ENCODE measurements around the gene SUMF2.
"Not testable (repeated sequence)": the region's sequence is repeated elsewhere in the genome, so short reads cannot be mapped to it uniquely, and the experiment has no call there.

Gene SUMF2

DNA sequence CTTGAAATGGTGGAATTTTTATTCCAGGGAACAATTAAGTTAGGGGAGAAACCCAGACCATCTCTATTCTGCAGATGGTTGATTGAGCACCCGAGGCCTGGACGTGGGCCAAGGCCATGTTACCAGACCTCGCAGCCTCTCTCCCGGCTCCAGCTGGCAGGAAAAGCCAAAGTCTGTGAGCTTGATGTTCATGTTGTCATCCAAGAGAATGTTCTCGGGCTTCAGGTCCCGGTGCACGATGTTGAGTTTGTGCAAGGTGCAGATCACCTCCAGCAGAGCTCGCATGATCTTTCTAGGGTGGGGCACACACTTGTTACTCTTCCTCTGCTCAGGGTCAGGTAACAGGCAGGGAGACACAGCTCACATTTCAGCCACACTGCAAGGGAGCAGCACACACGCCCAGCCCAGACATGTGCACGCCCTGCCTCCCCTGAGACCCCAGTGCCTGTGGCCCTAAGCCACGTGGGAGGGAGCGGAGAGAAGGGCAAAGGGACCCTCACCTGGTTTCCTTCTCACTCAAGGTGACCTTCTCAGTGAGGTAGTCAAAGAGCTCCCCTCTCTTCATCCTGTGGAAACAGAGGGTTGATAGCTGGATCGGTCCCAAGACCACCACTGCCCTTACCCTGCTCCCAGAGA is 19.2 kb downstream of the SUMF2 start:
- TF ChIP-seq, protein P1, sequence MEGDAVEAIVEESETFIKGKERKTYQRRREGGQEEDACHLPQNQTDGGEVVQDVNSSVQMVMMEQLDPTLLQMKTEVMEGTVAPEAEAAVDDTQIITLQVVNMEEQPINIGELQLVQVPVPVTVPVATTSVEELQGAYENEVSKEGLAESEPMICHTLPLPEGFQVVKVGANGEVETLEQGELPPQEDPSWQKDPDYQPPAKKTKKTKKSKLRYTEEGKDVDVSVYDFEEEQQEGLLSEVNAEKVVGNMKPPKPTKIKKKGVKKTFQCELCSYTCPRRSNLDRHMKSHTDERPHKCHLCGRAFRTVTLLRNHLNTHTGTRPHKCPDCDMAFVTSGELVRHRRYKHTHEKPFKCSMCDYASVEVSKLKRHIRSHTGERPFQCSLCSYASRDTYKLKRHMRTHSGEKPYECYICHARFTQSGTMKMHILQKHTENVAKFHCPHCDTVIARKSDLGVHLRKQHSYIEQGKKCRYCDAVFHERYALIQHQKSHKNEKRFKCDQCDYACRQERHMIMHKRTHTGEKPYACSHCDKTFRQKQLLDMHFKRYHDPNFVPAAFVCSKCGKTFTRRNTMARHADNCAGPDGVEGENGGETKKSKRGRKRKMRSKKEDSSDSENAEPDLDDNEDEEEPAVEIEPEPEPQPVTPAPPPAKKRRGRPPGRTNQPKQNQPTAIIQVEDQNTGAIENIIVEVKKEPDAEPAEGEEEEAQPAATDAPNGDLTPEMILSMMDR (conservative IDR thresholded peaks at IDR 0.05; ENCODE audit: low read depth) = no peak
- POLR2A ChIA-PET (ENCODE audit: low non-redundant PET) = no interaction called here
- no peak for DNase-seq (ENCODE audit: low spot score)
- peak overlapping the region; percentile 32 for H3K27ac ChIP-seq
- CTCF ChIA-PET = interaction anchor here (0.6 to 1.4 kb wide), 3 partner anchors 10 to 16 kb away, joined by 3 to 8 read pairs (median 3); partner anchors contain the start of gene PHKG1

DNA sequence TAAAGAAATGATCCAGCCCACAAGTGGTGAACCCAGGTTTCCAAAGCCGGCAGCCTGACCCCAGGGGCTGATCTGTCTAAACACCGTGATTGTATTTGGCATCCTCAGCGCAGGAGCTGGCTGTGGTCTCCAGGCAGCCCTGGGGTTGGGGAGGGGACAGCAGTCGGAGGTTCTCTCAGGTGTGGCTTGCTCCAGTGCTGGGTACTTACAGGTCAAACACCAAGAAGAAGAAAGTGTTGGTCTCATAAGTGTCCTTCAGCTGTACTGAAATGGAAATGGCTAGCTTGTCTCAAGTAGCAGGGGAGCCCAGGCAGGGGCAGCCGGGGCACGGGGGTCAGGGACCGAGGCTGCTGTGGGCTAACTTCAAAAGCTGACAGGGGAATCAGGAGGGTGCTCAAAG is 22.7 kb downstream of the SUMF2 start:
- CTCF ChIA-PET = no interaction called here
- POLR2A ChIA-PET (ENCODE audit: low non-redundant PET) = no interaction called here
- no peak for DNase-seq (ENCODE audit: low spot score)
- no peak overlapping the region for H3K27ac ChIP-seq
- TF ChIP-seq, protein P1 (conservative IDR thresholded peaks at IDR 0.05; ENCODE audit: low read depth) = no peak

DNA sequence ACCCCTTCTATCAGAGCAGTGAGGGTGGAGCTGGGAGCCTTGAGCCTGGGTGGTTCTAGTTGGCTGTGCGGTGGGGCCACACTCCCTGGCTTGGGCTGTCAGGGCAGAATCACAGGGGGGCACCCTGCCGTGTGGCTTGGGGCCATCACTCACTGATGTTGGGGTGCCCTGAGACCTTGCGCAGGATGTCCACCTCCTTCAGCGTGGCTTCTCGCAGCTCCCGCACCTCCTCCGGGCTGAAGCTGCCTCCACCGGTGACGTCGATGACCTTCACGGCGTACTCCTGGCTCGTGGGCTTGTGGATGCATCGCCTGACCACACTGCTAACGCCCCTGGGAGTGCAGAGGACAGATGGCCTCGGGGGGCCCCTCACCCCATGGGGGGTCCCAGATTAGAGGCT is 23.4 kb downstream of the SUMF2 start:
- H3K27ac ChIP-seq = no peak overlapping the region
- DNase-seq (ENCODE audit: low spot score) = no peak
- TF ChIP-seq, protein P1 (conservative IDR thresholded peaks at IDR 0.05; ENCODE audit: low read depth) = no peak
- CTCF ChIA-PET = no interaction called here
- POLR2A ChIA-PET (ENCODE audit: low non-redundant PET) = no interaction called here

DNA sequence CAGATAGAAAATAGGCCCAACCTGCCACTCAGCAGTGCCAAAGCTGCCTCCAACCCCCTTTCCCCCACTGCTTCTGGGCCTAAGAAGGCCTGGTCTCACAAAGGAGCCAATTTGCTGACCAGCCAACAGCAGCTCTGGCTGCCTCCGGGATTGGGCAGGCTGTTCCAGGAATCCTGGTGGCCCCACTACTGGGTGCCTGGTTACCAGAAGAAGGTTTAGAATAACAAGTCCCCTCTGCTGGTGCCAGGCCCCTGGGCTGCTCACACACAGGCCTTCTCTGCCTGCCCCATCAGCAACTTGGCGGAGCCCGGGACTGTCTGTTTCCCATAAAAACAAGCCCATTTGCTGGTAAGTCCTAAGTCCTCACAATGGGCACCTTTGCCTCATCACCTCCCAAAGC is 27.5 kb downstream of the SUMF2 start:
- ChIA-PET POLR2A (ENCODE audit: low non-redundant PET) (no interaction called here), CTCF (interaction anchor here (0.8 to 1.5 kb wide), 2 partner anchors 17 to 128 kb away, joined by 3 to 4 read pairs; no protein-coding TSS in a partner anchor)
- no peak for DNase-seq (ENCODE audit: low spot score)
- TF ChIP-seq, protein P1 (conservative IDR thresholded peaks at IDR 0.05; ENCODE audit: low read depth) = no peak
- H3K27ac ChIP-seq = peak overlapping the region; percentile 77

DNA sequence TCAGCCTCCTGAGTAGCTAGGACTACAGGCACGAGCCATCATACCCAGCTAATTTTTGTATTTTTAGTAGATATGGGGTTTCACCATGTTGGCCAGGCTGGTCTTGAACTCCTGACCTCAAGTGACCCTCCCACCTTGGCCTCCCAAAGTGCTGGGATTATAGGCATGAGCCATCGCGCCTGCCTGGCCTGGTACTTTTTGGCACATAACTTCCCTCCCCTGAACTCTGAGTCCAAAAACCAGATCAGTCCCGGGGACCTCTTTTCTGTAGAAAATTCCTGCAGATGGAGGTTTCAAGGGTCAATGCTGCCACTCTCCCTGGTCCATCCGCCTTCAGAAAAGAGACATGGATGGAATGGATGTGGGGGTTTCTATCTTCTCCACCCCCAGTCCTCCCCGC is 28.3 kb downstream of the SUMF2 start:
- DNase-seq (ENCODE audit: low spot score) = not testable (repeated sequence)
- ChIA-PET POLR2A (ENCODE audit: low non-redundant PET) (interaction anchor here (1.0 kb wide), 1 partner anchor 14 kb away, joined by 3 read pairs; the partner anchor contains the start of gene CHCHD2), CTCF (interaction anchor here (0.6 to 1.5 kb wide), 6 partner anchors 9 to 499 kb away, joined by 3 to 8 read pairs (median 4); no protein-coding TSS in a partner anchor)
- peak overlapping the region; percentile 77 for H3K27ac ChIP-seq

DNA sequence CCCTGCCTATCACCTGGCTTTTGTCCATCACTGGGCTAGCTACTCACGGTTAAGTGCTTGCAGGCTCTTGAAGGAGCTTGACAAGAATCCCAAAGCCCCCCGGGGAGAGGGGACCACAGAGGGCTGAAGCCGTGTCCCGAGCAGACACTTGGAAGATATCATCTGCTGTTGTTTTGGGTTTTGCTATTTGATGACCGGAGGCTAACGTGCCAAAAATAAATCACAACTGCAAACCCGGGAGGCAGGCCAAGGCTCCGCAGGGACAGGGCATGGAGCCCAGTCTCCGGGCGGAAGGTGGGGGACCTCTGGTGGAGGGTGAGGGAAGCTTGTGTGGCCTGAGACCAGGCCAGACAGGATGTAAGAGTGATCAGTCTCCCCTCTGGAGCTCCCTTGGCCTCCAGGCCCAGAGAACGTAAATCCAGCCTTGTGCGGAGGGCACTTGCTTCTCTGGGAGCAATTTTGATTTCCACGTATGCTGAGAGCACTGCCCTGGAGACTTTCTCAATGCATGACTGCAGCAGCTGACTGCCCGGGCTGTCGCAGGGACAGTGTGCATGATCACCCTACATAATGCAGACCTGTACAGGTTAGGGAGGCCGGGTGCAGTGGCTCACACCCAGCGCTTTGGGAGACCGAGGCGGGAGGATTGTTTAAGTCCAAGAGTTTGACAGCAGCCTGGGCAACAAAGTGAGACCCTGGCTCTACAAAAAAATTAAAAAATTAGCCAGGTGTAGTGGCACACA is 28.9 kb downstream of the SUMF2 start, which contains the start of gene PHKG1:
Gene PHKG1, minus strand, starts transcription at position 164 of the 743 bp plus-strand sequence. CDS start 4,011 bp downstream, outside the sequence.
- POLR2A ChIA-PET (ENCODE audit: low non-redundant PET) = interaction anchor here (1.0 kb wide), 1 partner anchor 14 kb away, joined by 3 read pairs; the partner anchor contains the start of gene CHCHD2
- peak; percentile 66 for DNase-seq (ENCODE audit: low spot score)
- TF ChIP-seq, protein P1 (conservative IDR thresholded peaks at IDR 0.05; ENCODE audit: low read depth) = peak; percentile 79
- CTCF ChIA-PET = interaction anchor here (0.6 to 1.5 kb wide), 9 partner anchors 10 to 499 kb away, joined by 3 to 8 read pairs (median 3); no protein-coding TSS in a partner anchor
- peak within 1 kb of the TSS; percentile 77 for H3K27ac ChIP-seq
